Neural progenitor cell (in vitro differentiated cells): ENCODE results near the gene PTPRN2. TPM values are rescaled to one million over a fixed set of nuclear protein-coding genes. Genes with fewer than 3 reads are reported as not detected.

Source experiments
- DNase-seq: peaks from one replicate; pipeline ENCODE4 v3.0.0-alpha.2; 2016; ENCODE audit warnings: low spot score
- H2AFZ ChIP-seq: fragments of 200-600 bp; sonication (generic); replicated peaks from 2 replicates; pipeline ENCODE4 v1.6.1; 2016; ENCODE audit warnings: antibody characterized with exemption
- H3F3A ChIP-seq: fragments of 200-600 bp; sonication (generic); 2 replicates; pipeline ENCODE4 v1.6.1; 2016; ENCODE audit warnings: antibody characterized with exemption, low read depth
- H3K27ac ChIP-seq: fragments of 200-600 bp; sonication (generic); 2 replicates; pipeline ENCODE4 v1.5.1; 2016; ENCODE audit warnings: mild to moderate bottlenecking
- H3K27me3 ChIP-seq: fragments of 200-600 bp; sonication (generic); 2 replicates; pipeline ENCODE4 v1.6.1; 2016; ENCODE audit warnings: mild to moderate bottlenecking, moderate library complexity
- H3K36me3 ChIP-seq: fragments of 200-600 bp; sonication (generic); 2 replicates; pipeline ENCODE4 v1.5.1; 2016
- H3K4me1 ChIP-seq: fragments of 200-600 bp; sonication (generic); 2 replicates; pipeline ENCODE4 v1.6.1; 2016; ENCODE audit warnings: mixed run types
- H3K4me2 ChIP-seq: fragments of 200-600 bp; sonication (generic); 2 replicates; pipeline ENCODE4 v1.6.1; 2016
- H3K4me3 ChIP-seq: fragments of 200-600 bp; sonication (generic); 2 replicates; pipeline ENCODE4 v1.5.1; 2016
- H3K79me2 ChIP-seq: fragments of 200-600 bp; sonication (generic); 2 replicates; pipeline ENCODE4 v1.6.1; 2016; ENCODE audit warnings: low read depth
- H3K9ac ChIP-seq: fragments of 200-600 bp; sonication (generic); 2 replicates; pipeline ENCODE4 v1.6.1; 2016
- H3K9me3 ChIP-seq: fragments of 200-600 bp; sonication (generic); 2 replicates; pipeline ENCODE4 v1.5.1; 2016; ENCODE audit warnings: low read depth
- H4K20me1 ChIP-seq: fragments of 200-600 bp; sonication (generic); 2 replicates; pipeline ENCODE4 v1.6.1; 2016; ENCODE audit warnings: low read depth
- H3K27ac Mint-ChIP-seq: 3 replicates; pipeline ENCODE4 v1.8.0; 2021; ENCODE audit warnings: mixed read lengths
- H3K27me3 Mint-ChIP-seq: 2 replicates; pipeline ENCODE4 v1.8.0; 2022; ENCODE audit warnings: low read depth, mild to moderate bottlenecking, inconsistent platforms, moderate library complexity, mixed read lengths; ENCODE audit not compliant: insufficient read depth
- H3K36me3 Mint-ChIP-seq: 3 replicates; pipeline ENCODE4 v1.8.0; 2021; ENCODE audit warnings: mixed read lengths
- H3K4me1 Mint-ChIP-seq: 3 replicates; pipeline ENCODE4 v1.8.0; 2021; ENCODE audit warnings: mixed read lengths
- H3K4me3 Mint-ChIP-seq: 3 replicates; pipeline ENCODE4 v1.8.0; 2021; ENCODE audit warnings: mild to moderate bottlenecking, moderate library complexity, mixed read lengths
- H3K9me3 Mint-ChIP-seq: 3 replicates; pipeline ENCODE4 v1.8.0; 2020; ENCODE audit warnings: mixed read lengths
- EZH2 ChIP-seq: fragments of 200-600 bp; sonication (generic); IDR thresholded peaks from 2 replicates; pipeline ENCODE4 v1.6.1; 2017; ENCODE audit warnings: antibody characterized with exemption, mild to moderate bottlenecking, moderate library complexity
- EZH2phosphoT487 ChIP-seq: fragments of 200-600 bp; sonication (generic); IDR thresholded peaks from 2 replicates; pipeline ENCODE4 v1.6.1; 2017; ENCODE audit warnings: antibody characterized with exemption
- total RNA-seq: library from RNA; depleted of rRNA; stranded (reverse); fragments of >200 nt; gene quantifications from 2 replicates; pipeline ENCODE4 v1.2.3, GENCODE V29; 2015; ENCODE audit warnings: low replicate concordance
- TF ChIP-seq, protein P1 (sequence below): fragments of 200-600 bp; sonication (generic); IDR thresholded peaks from 2 replicates; pipeline ENCODE4 v1.5.1; 2017; ENCODE audit warnings: antibody characterized with exemption, mild to moderate bottlenecking

PTPRN2 gene
- total RNA-seq, 1 donor from 2014 or later: 3.0 TPM

GRCh38 chr7:158057446-158057845 lies 530.2 kb downstream of the PTPRN2 start:
- Histone ChIP-seq H3K4me2 (no peak overlapping the region), H3K36me3 (no peaks in the 10 kb centered on the region), H3K4me3 (no peak overlapping the region), H3K4me1 (peaks cover 10% of the 10 kb centered on the region), H3K27ac (no peak overlapping the region), H2AFZ (no peak overlapping the region), H3K27me3 (no peaks in the 10 kb centered on the region), H4K20me1 (no peaks in the 10 kb centered on the region), H3K9me3 (no peaks in the 10 kb centered on the region), H3K79me2 (no peaks in the 10 kb centered on the region), H3F3A (peaks cover 7% of the 10 kb centered on the region), H3K9ac (no peak overlapping the region)
- peaks cover 8% of the 10 kb centered on the region for H3K4me1 Mint-ChIP-seq
- no peak overlapping the region for H3K27ac Mint-ChIP-seq
- H3K36me3 Mint-ChIP-seq: no peaks in the 10 kb centered on the region
- no peak for DNase-seq
- H3K4me3 Mint-ChIP-seq: no peak overlapping the region
- H3K9me3 Mint-ChIP-seq: peaks cover 16% of the 10 kb centered on the region
- TF ChIP-seq EZH2phosphoT487 (no peak), EZH2 (no peak)
- TF ChIP-seq, protein P1, sequence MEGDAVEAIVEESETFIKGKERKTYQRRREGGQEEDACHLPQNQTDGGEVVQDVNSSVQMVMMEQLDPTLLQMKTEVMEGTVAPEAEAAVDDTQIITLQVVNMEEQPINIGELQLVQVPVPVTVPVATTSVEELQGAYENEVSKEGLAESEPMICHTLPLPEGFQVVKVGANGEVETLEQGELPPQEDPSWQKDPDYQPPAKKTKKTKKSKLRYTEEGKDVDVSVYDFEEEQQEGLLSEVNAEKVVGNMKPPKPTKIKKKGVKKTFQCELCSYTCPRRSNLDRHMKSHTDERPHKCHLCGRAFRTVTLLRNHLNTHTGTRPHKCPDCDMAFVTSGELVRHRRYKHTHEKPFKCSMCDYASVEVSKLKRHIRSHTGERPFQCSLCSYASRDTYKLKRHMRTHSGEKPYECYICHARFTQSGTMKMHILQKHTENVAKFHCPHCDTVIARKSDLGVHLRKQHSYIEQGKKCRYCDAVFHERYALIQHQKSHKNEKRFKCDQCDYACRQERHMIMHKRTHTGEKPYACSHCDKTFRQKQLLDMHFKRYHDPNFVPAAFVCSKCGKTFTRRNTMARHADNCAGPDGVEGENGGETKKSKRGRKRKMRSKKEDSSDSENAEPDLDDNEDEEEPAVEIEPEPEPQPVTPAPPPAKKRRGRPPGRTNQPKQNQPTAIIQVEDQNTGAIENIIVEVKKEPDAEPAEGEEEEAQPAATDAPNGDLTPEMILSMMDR: no peak
- no peaks in the 10 kb centered on the region for H3K27me3 Mint-ChIP-seq

DNA sequence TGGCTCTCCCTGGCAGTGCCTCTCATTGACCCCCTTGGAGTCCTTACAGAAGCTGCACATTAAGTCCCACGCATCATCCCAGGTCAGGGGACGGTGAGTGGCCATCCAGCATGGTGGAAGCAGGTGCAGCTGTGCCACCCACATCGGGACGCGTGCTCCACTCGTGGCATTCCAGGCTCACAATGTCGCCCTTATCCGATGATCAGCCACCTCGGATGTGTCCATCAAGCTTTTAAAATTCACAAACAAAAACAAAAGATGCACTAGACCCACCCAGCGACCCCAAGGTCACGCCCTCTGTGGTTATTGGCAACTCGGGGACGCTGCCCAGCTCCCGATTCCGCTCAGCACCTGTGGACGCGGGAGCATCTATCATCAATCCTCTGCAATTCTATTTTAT lies 530.9 kb downstream of the PTPRN2 start:
- H3K4me3 Mint-ChIP-seq: no peak overlapping the region
- H3K36me3 ChIP-seq: no peaks in the 10 kb centered on the region
- DNase-seq: no peak
- no peak for TF ChIP-seq EZH2
- TF ChIP-seq, protein P1: no peak
- TF ChIP-seq EZH2phosphoT487: no peak
- no peak overlapping the region for H3K4me2 ChIP-seq
- H4K20me1 ChIP-seq: no peaks in the 10 kb centered on the region
- H3K9me3 ChIP-seq: no peaks in the 10 kb centered on the region
- no peak overlapping the region for H3K27ac Mint-ChIP-seq
- peaks cover 16% of the 10 kb centered on the region for H3K4me1 ChIP-seq
- H3K4me3 ChIP-seq: no peak overlapping the region
- H3K27me3 Mint-ChIP-seq: no peaks in the 10 kb centered on the region
- H3K9ac ChIP-seq: no peak overlapping the region
- no peaks in the 10 kb centered on the region for H3K27me3 ChIP-seq
- H3K79me2 ChIP-seq: no peaks in the 10 kb centered on the region
- H3K4me1 Mint-ChIP-seq: peaks cover 12% of the 10 kb centered on the region
- peaks cover 13% of the 10 kb centered on the region for H3K9me3 Mint-ChIP-seq
- no peak overlapping the region for H2AFZ ChIP-seq
- no peaks in the 10 kb centered on the region for H3K36me3 Mint-ChIP-seq
- peaks cover 12% of the 10 kb centered on the region for H3F3A ChIP-seq
- H3K27ac ChIP-seq: no peak overlapping the region

- H3K27me3 Mint-ChIP-seq: no peaks in the 10 kb centered on the region
- TF ChIP-seq EZH2: no peak
- TF ChIP-seq EZH2phosphoT487: no peak
- TF ChIP-seq, protein P1: no peak
These were observed 531.7 kb downstream of the PTPRN2 start for GRCh38 chr7:158055726-158056510.

More at GRCh38 chr7:158055726-158056510, 531.7 kb downstream of the PTPRN2 start:
- Mint-ChIP-seq H3K4me3 (no peak overlapping the region), H3K4me1 (peaks cover 17% of the 10 kb centered on the region), H3K9me3 (peaks cover 9% of the 10 kb centered on the region), H3K27ac (peak overlapping the region; percentile 72), H3K36me3 (no peaks in the 10 kb centered on the region)
- Histone ChIP-seq H3K27me3 (no peaks in the 10 kb centered on the region), H3K9ac (no peak overlapping the region), H4K20me1 (no peaks in the 10 kb centered on the region), H3K4me3 (no peak overlapping the region), H3K9me3 (no peaks in the 10 kb centered on the region), H2AFZ (no peak overlapping the region), H3F3A (peaks cover 19% of the 10 kb centered on the region), H3K36me3 (no peaks in the 10 kb centered on the region), H3K79me2 (no peaks in the 10 kb centered on the region), H3K4me1 (peaks cover 24% of the 10 kb centered on the region), H3K4me2 (no peak overlapping the region), H3K27ac (no peak overlapping the region)
- DNase-seq: no peak
